Measurements from ENCODE around the gene AVPR2. TPM values are rescaled to one million over a fixed set of nuclear protein-coding genes. Genes with fewer than 3 reads are reported as not detected.

Gene AVPR2
- total RNA-seq, 4 donors from 2014 or later = 2.1 to 9.3 (median 5.7) TPM

DNA sequence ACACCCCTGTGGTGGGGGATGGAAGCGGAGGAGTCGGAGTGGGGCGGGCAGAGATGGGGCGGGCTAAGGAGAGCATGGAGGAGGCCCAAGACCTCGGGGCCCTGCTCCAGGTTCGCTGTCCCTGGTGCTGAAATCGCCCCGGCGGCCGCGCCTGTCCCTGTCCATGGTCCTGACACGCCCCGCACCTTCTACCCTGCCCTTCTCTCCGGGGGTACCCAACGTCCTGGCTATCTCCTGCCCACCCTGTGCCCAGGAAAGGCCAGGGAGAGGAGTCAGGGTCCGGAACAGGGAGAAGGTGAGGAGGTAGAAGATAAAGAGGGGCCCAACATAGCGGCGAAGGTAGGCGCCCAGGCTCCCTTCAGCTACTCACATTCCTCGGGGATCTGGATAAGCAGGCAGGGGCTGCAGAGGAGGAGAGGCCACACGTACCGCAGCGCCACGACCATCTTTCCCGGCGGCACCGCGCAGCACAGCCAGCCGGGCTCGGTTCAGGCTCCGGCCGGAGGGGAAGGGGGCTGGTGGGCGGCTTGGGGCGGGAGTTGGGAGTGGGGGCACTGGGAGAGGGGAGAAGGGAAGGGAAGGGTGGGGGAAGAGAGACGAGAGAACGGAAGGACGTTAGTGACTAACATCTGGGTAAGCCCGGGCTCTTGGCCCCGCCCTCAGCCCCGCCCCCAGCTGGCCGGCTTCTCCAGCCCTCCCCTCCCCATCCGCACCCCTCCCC lies 28.9 kb upstream of the AVPR2 start:
- Histone ChIP-seq H3K27me3 (peaks cover 0 to 62% of the 10 kb centered on the region in 2 donors), H3K27ac (no peak overlapping the region), H3K4me1 (peaks cover 0 to 7% (median 0%) of the 10 kb centered on the region in 4 donors), H3K9me3 (no peaks in the 10 kb centered on the region), H3K36me3 (no peaks in the 10 kb centered on the region), H3K4me3 (no peak overlapping the region)
- WGBS, 2 donors = 4 to 21% methylated on average over 35 to 39 of the region's 42 CpGs
- DNase-seq (ENCODE audit: low spot score in 2 of 2) = peak; percentile 19 to 29
- TF ChIP-seq EP300 (IDR thresholded peaks at IDR 0.05) (peak in 1 of 2 donors; percentile 11), POLR2A (IDR thresholded peaks at IDR 0.05) (no peak)
- TF ChIP-seq, protein P1, sequence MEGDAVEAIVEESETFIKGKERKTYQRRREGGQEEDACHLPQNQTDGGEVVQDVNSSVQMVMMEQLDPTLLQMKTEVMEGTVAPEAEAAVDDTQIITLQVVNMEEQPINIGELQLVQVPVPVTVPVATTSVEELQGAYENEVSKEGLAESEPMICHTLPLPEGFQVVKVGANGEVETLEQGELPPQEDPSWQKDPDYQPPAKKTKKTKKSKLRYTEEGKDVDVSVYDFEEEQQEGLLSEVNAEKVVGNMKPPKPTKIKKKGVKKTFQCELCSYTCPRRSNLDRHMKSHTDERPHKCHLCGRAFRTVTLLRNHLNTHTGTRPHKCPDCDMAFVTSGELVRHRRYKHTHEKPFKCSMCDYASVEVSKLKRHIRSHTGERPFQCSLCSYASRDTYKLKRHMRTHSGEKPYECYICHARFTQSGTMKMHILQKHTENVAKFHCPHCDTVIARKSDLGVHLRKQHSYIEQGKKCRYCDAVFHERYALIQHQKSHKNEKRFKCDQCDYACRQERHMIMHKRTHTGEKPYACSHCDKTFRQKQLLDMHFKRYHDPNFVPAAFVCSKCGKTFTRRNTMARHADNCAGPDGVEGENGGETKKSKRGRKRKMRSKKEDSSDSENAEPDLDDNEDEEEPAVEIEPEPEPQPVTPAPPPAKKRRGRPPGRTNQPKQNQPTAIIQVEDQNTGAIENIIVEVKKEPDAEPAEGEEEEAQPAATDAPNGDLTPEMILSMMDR (IDR thresholded peaks at IDR 0.05) = no peak

DNA sequence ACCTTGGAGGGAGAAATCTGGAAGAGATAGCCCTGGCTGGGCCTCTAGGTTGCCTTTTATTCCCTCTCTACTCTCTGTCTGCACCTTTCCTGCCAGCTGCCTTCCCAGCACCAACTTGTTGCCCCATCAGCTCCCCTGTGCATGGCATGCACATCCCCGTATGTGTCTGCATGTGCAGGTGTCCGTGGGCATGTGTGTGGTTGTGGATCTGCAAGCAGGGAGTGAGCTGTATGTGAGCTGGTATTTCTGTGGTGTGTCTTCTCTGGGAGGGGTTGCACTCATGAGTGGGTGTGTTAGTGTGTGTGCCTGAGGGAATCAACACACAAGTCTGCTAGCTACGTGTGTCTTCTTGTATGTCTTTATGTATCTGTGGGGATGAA lies 28.4 kb upstream of the AVPR2 start:
- H3K9me3 ChIP-seq = no peaks in the 10 kb centered on the region
- H3K4me1 ChIP-seq = peaks cover 0 to 7% (median 1%) of the 10 kb centered on the region in 4 donors
- no peak overlapping the region for H3K27ac ChIP-seq
- TF ChIP-seq POLR2A (IDR thresholded peaks at IDR 0.05) (no peak), EP300 (IDR thresholded peaks at IDR 0.05) (no peak)
- TF ChIP-seq, protein P1 (IDR thresholded peaks at IDR 0.05) = no peak
- no peak overlapping the region for H3K4me3 ChIP-seq
- DNase-seq (ENCODE audit: low spot score in 2 of 2) = no peak
- whole genome bisulfite sequencing, 2 donors = 64% methylated on average over 3 of the region's 3 CpGs; no CpG with 5 or more reads in 1 of the 2 donors
- peaks cover 0 to 64% of the 10 kb centered on the region in 2 donors for H3K27me3 ChIP-seq
- no peaks in the 10 kb centered on the region for H3K36me3 ChIP-seq

DNA sequence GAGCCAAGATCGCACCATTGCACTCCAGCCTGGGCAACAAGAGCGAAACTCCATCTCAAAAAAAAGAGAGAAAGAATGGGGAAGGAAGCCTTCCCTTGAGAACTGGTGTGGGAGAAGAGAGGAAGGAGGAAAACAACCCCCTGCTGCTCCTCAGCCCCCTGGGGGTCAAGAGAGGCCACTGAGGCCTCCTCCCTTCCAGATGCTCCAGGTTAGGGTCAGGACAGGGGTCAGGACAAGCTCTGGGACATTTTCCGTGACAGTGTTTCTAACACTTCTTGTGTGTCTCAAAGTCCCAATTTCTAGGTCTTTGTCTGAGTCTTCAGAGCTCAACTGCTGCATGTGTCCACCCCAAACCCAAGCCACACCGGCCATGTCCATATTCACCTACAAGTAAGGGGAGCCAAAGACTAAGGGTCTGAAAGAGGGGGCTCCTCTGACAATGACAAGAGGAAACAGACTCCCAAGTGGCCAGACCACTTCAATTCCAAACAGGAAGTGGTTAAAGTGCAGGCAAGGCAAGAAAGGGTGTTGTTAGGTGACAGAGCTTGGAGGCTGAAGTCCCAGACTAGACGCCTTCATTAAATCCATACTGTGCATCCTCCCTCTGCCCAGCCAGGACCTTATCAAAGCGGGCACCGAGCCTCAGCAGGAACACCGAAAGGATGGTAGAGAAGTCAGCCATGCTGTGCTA lies 26.8 kb upstream of the AVPR2 start:
- 71 to 84% methylated on average over 8 of the region's 8 CpGs for WGBS, 2 donors

DNA sequence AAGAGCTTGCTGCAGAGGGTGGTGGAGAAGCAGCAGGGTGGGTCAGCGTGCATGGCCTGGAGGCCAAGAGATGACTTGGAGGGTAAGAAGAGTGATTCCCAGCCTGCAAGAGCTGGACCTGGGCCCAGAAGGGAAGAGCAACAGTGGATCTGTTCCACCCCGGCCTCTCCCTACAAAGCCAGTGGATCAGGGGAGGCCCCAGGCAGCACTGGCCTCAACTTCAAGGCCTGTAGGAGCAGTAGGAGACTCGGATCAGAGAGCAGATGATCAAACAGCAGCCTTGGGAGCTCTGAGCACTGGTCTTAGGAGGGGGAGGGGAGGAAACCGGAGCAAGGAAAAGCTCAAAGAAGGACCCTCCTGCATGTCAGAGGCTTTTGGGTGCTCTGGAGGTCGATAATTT lies 26.1 kb upstream of the AVPR2 start:
- no peak for DNase-seq (ENCODE audit: low spot score in 2 of 2)
- H3K27me3 ChIP-seq = peaks cover 0 to 72% of the 10 kb centered on the region in 2 donors
- H3K36me3 ChIP-seq = no peaks in the 10 kb centered on the region
- TF ChIP-seq, protein P1 (IDR thresholded peaks at IDR 0.05) = no peak
- TF ChIP-seq EP300 (IDR thresholded peaks at IDR 0.05) (no peak), POLR2A (IDR thresholded peaks at IDR 0.05) (no peak)
- H3K9me3 ChIP-seq = no peaks in the 10 kb centered on the region
- H3K4me1 ChIP-seq = peaks cover 0 to 10% (median 4%) of the 10 kb centered on the region in 4 donors
- 6 to 41% methylated on average over 5 of the region's 5 CpGs for WGBS, 2 donors
- no peak overlapping the region for H3K27ac ChIP-seq
- H3K4me3 ChIP-seq = no peak overlapping the region

More for the DNA sequence above, 26.8 kb upstream of the AVPR2 start:
- no peaks in the 10 kb centered on the region for H3K9me3 ChIP-seq
- no peak overlapping the region for H3K27ac ChIP-seq
- H3K27me3 ChIP-seq = peaks cover 0 to 65% of the 10 kb centered on the region in 2 donors
- no peak for DNase-seq (ENCODE audit: low spot score in 2 of 2)
- no peaks in the 10 kb centered on the region for H3K36me3 ChIP-seq
- no peak for TF ChIP-seq POLR2A (IDR thresholded peaks at IDR 0.05)
- TF ChIP-seq, protein P1 (IDR thresholded peaks at IDR 0.05) = no peak
- no peak for TF ChIP-seq EP300 (IDR thresholded peaks at IDR 0.05)
- H3K4me1 ChIP-seq = peaks cover 0 to 10% (median 4%) of the 10 kb centered on the region in 4 donors
- no peak overlapping the region for H3K4me3 ChIP-seq
